PC-3 (cell line): ENCODE data around the gene PLEKHO2. TPM values are rescaled to one million over a fixed set of nuclear protein-coding genes. Genes with fewer than 3 reads are reported as not detected.

Source experiments
- ATAC-seq: fragments of 200-7000 bp; cut with Tn5 transposase; 2 replicates; pipeline ENCODE4 v1.9.1; 2020; ENCODE audit warnings: mild to moderate bottlenecking, moderate library complexity
- BruUV-seq: library from RNA; stranded (reverse); fragments of 400-500 nt; replicated peaks from 2 replicates; lab custom pipeline; 2021; lab: Mats Ljungman, UMichigan
- CTCF ChIA-PET: fragments of 300-600 bp; sonication (Branson Sonifier 250); formaldehyde crosslinking; loops from one replicate; lab custom pipeline; 2022; ENCODE audit warnings: antibody characterized with exemption; lab: Charles Lee
- POLR2A ChIA-PET: fragments of 300-600 bp; sonication (Branson Sonifier 250); formaldehyde crosslinking; loops from one replicate; lab custom pipeline; 2022; ENCODE audit warnings: antibody characterized with exemption; ENCODE audit not compliant: unreplicated experiment; lab: Charles Lee
- DNase-seq: peaks from one replicate; pipeline ENCODE4 v3.0.0-alpha.2; 2015
- H2AFZ ChIP-seq: fragments of 300-600 bp; sonication (generic); 2 replicates; pipeline ENCODE4 v1.6.0; 2016; ENCODE audit warnings: antibody characterized with exemption, low read length
- H3F3A ChIP-seq: fragments of 300-600 bp; sonication (generic); one replicate; pipeline ENCODE4 v1.6.0; 2017; ENCODE audit warnings: antibody characterized with exemption, low read length, control low read depth, mild to moderate bottlenecking; ENCODE audit not compliant: unreplicated experiment
- H3K27ac ChIP-seq: fragments of 300-600 bp; sonication (generic); 2 replicates; pipeline ENCODE4 v1.5.1; 2016; ENCODE audit warnings: mild to moderate bottlenecking, low read length
- H3K27me3 ChIP-seq: fragments of 300-600 bp; sonication (generic); 2 replicates; pipeline ENCODE4 v1.6.1; 2016; ENCODE audit warnings: low read length, mixed read lengths
- H3K36me3 ChIP-seq: fragments of 300-600 bp; sonication (generic); 2 replicates; pipeline ENCODE4 v1.6.1; 2016; ENCODE audit warnings: low read depth, mixed run types, low read length, mixed read lengths
- H3K4me1 ChIP-seq: fragments of 300-600 bp; sonication (generic); 2 replicates; pipeline ENCODE4 v1.5.1; 2016; ENCODE audit warnings: low read length; ENCODE audit not compliant: insufficient read depth
- H3K4me2 ChIP-seq: fragments of 300-600 bp; sonication (generic); 2 replicates; pipeline ENCODE4 v1.6.0; 2016; ENCODE audit warnings: low read length
- H3K4me3 ChIP-seq: fragments of 300-600 bp; sonication (generic); 2 replicates; pipeline ENCODE4 v1.5.1; 2016; ENCODE audit warnings: mild to moderate bottlenecking, low read length, mixed read lengths
- H3K79me2 ChIP-seq: fragments of 300-600 bp; sonication (generic); 2 replicates; pipeline ENCODE4 v1.6.1; 2017; ENCODE audit warnings: low read length, mixed read lengths
- H3K9ac ChIP-seq: fragments of 300-600 bp; sonication (generic); 2 replicates; pipeline ENCODE4 v1.6.0; 2016; ENCODE audit warnings: mild to moderate bottlenecking, low read length
- H3K9me2 ChIP-seq: fragments of 300-600 bp; sonication (generic); replicated peaks from 2 replicates; pipeline ENCODE4 v1.6.1; 2016; ENCODE audit warnings: mixed run types, low read length, mixed read lengths
- H3K9me3 ChIP-seq: fragments of 300-600 bp; sonication (generic); 2 replicates; pipeline ENCODE4 v1.6.1; 2016; ENCODE audit warnings: low read length, mixed read lengths
- H4K20me1 ChIP-seq: fragments of 300-600 bp; sonication (generic); 2 replicates; pipeline ENCODE4 v1.6.1; 2016; ENCODE audit warnings: low read length, mixed read lengths
- EZH2 ChIP-seq: fragments of 300-600 bp; sonication (generic); IDR thresholded peaks from one replicate; pipeline ENCODE4 v1.6.1; 2017; ENCODE audit warnings: antibody characterized with exemption, mild to moderate bottlenecking, low read length; ENCODE audit not compliant: unreplicated experiment
- EZH2phosphoT487 ChIP-seq: fragments of 300-600 bp; sonication (generic); IDR thresholded peaks from 2 replicates; pipeline ENCODE4 v1.6.1; 2018; ENCODE audit warnings: mild to moderate bottlenecking, antibody characterized with exemption, low read length, borderline replicate concordance
- intact Hi-C: fragments of 100-400 bp; cut with micrococcal nuclease; formaldehyde crosslinking; loops from 2 replicates; pipeline ENCODE4 v1.9.0; 2023
- total RNA-seq: library from RNA; depleted of rRNA; stranded (reverse); fragments of >200 nt; gene quantifications from 2 replicates; pipeline ENCODE4 v1.2.3, GENCODE V29; 2014
- TF ChIP-seq, protein P1 (sequence below): fragments of 300-600 bp; sonication (generic); conservative IDR thresholded peaks from 2 replicates; pipeline ENCODE4 v1.5.1; 2017; ENCODE audit warnings: antibody characterized with exemption, low read depth, mild to moderate bottlenecking, low read length

PLEKHO2 gene
- total RNA-seq, 1 experiment from 2014 or later: 4.3 TPM

DNA sequence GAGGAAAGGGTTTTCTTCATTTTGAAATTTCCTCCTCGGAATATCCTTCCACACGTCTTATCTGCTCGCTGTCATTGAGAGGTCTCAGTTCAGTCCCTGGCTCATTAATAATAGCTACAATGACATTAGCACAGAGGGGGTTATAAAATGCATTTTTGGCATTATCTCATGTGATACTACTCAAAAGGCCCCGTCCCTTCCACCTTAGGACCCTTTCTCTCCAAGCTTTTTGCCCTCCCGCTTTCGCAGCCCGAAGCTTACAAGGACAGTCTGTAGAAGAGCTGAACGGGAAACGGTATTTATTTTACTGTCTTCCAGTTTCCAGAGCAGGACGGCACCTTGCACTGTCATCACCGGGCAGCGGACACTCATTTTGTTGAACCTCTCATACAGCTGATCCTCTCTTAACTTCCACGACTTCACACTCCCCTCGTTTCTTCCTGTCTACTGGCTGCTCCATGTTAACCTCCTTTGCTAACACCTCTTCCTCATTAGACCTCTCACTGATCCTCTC, 5.6 kb upstream of the PLEKHO2 start:
- H3K27ac ChIP-seq: no peak overlapping the region
- TF ChIP-seq EZH2: no peak
- TF ChIP-seq, protein P1, sequence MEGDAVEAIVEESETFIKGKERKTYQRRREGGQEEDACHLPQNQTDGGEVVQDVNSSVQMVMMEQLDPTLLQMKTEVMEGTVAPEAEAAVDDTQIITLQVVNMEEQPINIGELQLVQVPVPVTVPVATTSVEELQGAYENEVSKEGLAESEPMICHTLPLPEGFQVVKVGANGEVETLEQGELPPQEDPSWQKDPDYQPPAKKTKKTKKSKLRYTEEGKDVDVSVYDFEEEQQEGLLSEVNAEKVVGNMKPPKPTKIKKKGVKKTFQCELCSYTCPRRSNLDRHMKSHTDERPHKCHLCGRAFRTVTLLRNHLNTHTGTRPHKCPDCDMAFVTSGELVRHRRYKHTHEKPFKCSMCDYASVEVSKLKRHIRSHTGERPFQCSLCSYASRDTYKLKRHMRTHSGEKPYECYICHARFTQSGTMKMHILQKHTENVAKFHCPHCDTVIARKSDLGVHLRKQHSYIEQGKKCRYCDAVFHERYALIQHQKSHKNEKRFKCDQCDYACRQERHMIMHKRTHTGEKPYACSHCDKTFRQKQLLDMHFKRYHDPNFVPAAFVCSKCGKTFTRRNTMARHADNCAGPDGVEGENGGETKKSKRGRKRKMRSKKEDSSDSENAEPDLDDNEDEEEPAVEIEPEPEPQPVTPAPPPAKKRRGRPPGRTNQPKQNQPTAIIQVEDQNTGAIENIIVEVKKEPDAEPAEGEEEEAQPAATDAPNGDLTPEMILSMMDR: no peak
- H3K79me2 ChIP-seq: no peaks in the 10 kb centered on the region
- peaks cover 7% of the 10 kb centered on the region; the same call in 1 of the 2 replicates for H3K4me1 ChIP-seq
- H3F3A ChIP-seq: no peaks in the 10 kb centered on the region
- DNase-seq: no peak
- no peaks in the 10 kb centered on the region for H3K27me3 ChIP-seq
- H3K4me3 ChIP-seq: no peak overlapping the region
- H3K9me2 ChIP-seq: no peaks in the 10 kb centered on the region
- no peaks in the 10 kb centered on the region for H3K36me3 ChIP-seq
- no peak overlapping the region for H3K9ac ChIP-seq
- no peaks in the 10 kb centered on the region for H3K9me3 ChIP-seq
- ChIA-PET POLR2A (interaction anchor here (0.6 kb wide), 1 partner anchor 1870 kb away, joined by 3 read pairs; no protein-coding TSS in a partner anchor), CTCF (no interaction called here)
- H3K4me2 ChIP-seq: peak overlapping the region; percentile 35
- no TSS peak for BruUV-seq
- intact Hi-C loops: no loop called here
- no peaks in the 10 kb centered on the region for H4K20me1 ChIP-seq
- peak overlapping the region; percentile 55 for H2AFZ ChIP-seq
- no peak for ATAC-seq

DNA sequence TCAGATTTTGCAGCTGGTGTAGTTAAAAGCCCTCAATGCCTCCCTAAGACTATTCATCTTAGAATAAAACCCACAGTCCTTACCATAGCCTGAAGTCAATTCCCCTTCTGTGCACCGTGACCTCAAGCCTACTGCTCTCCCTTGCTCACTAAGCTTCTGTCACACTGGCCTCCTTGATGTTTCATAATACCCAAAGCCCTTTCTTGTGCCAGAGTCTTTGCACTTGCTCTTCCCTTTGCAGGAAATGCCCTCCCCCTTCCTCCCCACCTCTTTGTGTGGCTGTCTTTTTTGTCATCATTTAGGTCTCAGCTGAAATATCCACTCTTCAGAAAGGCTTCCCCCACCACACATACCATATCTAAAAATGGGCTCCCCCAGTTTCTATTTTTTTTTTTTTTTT, 4.2 kb upstream of the PLEKHO2 start:
- Histone ChIP-seq H3K36me3 (no peaks in the 10 kb centered on the region), H3K4me2 (no peak overlapping the region), H4K20me1 (no peaks in the 10 kb centered on the region), H3K27ac (no peak overlapping the region), H3K9me2 (no peaks in the 10 kb centered on the region), H3K79me2 (no peaks in the 10 kb centered on the region; the same call in 1 of the 2 replicates), H2AFZ (no peak overlapping the region), H3K9me3 (no peaks in the 10 kb centered on the region), H3K9ac (no peak overlapping the region), H3F3A (no peaks in the 10 kb centered on the region), H3K4me1 (peaks cover 9% of the 10 kb centered on the region; the same call in 1 of the 2 replicates), H3K27me3 (no peaks in the 10 kb centered on the region), H3K4me3 (no peak overlapping the region)
- intact Hi-C loops: no loop called here
- TF ChIP-seq EZH2: no peak
- no peak for TF ChIP-seq EZH2phosphoT487
- TF ChIP-seq, protein P1: no peak
- DNase-seq (no peak), ATAC-seq (no peak)
- ChIA-PET CTCF (no interaction called here), POLR2A (no interaction called here)
- no TSS peak for BruUV-seq

DNA sequence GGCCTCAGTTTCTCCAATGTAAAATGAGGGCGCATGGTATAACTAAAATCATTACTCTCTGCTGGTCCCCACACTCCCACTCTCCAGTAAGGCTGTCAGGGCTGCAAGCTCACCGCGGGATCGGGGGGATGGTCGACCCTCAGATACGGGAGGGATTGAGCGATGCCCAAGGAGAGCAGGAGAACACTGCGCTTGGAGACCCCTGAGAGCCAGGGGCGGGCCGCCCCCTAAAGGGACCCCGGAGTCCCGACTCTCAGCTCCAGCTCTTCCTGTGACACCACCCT, 713 bp upstream of the PLEKHO2 start:
- no peak overlapping the region for H3K27ac ChIP-seq
- H3K27me3 ChIP-seq: no peaks in the 10 kb centered on the region
- no peaks in the 10 kb centered on the region; the same call in 1 of the 2 replicates for H3K79me2 ChIP-seq
- POLR2A ChIA-PET: interaction anchor here (0.5 to 0.6 kb wide), 2 partner anchors 141 to 690 kb away, joined by 3 read pairs; no protein-coding TSS in a partner anchor
- DNase-seq: no peak
- peak overlapping the region; percentile 75; the same call in 1 of the 2 replicates for H2AFZ ChIP-seq
- H3F3A ChIP-seq: no peaks in the 10 kb centered on the region
- H3K9ac ChIP-seq: peak overlapping the region; percentile 39; the same call in 1 of the 2 replicates
- CTCF ChIA-PET: no interaction called here
- H3K36me3 ChIP-seq: no peaks in the 10 kb centered on the region
- ATAC-seq: no peak
- H3K4me1 ChIP-seq: peaks cover 13% of the 10 kb centered on the region; the same call in 1 of the 2 replicates
- intact Hi-C loops: no loop called here
- peak overlapping the region; percentile 69 for H3K4me3 ChIP-seq
- H3K4me2 ChIP-seq: peak overlapping the region; percentile 91
- no peaks in the 10 kb centered on the region for H3K9me2 ChIP-seq
- no TSS peak for BruUV-seq
- TF ChIP-seq EZH2 (no peak), EZH2phosphoT487 (no peak)
- TF ChIP-seq, protein P1: no peak
- no peaks in the 10 kb centered on the region for H3K9me3 ChIP-seq
- no peaks in the 10 kb centered on the region for H4K20me1 ChIP-seq
